Neuronal stem cell (in vitro differentiated cells): ENCODE data around the gene KIF26B. TPM values are rescaled to one million over a fixed set of nuclear protein-coding genes. Genes with fewer than 3 reads are reported as not detected.

Experiments used
- small RNA-seq: library from polyadenylated mRNA; stranded (forward); fragments of <200 nt; extraction: miRNeasy Mini kit (QIAGEN cat#:217004); gene quantifications from one replicate; pipeline ENCODE3, GENCODE V24; 2013; ENCODE audit not compliant: insufficient read depth

Gene KIF26B

Small RNAs within 50 kb of the gene (small RNA-seq; reads per million reads assigned to genes)
- not detected for gene DNAJC19P8
- not detected for gene RNU1-132P
